AG10803 (cell line): Measurements from ENCODE around the gene RAPGEF1.

Experiments
- DNase-seq: peaks from one replicate; pipeline ENCODE4 v3.0.0; 2010; ENCODE audit warnings: low read depth
- H3K4me3 ChIP-seq: 2 replicates; pipeline ENCODE4 v1.5.1; 2011; ENCODE audit warnings: mild to moderate bottlenecking, low read length, control low read depth
- CTCF ChIP-seq: conservative IDR thresholded peaks from 2 replicates; pipeline ENCODE4 v1.5.1; 2011; ENCODE audit warnings: mild to moderate bottlenecking, low read length, control low read depth, inconsistent platforms

The RAPGEF1 gene

GRCh38 chr9:131622523-131622922, 117.4 kb downstream of the RAPGEF1 start:
- no peak for TF ChIP-seq CTCF
- no peak overlapping the region for H3K4me3 ChIP-seq
- DNase-seq, result no peak

GRCh38 chr9:131621551-131622358, 118.1 kb downstream of the RAPGEF1 start:
- DNase-seq, result no peak
- TF ChIP-seq CTCF, result no peak
- H3K4me3 ChIP-seq, result no peak overlapping the region

GRCh38 chr9:131620764-131621520, 118.9 kb downstream of the RAPGEF1 start:
- no peak overlapping the region for H3K4me3 ChIP-seq
- no peak for DNase-seq
- TF ChIP-seq CTCF, result no peak

GRCh38 chr9:131619680-131620079, 120.2 kb downstream of the RAPGEF1 start:
- TF ChIP-seq CTCF, result no peak
- no peak for DNase-seq
- H3K4me3 ChIP-seq, result no peak overlapping the region

GRCh38 chr9:131618785-131619184, 121.1 kb downstream of the RAPGEF1 start:
- no peak overlapping the region for H3K4me3 ChIP-seq
- DNase-seq, result no peak
- no peak for TF ChIP-seq CTCF

GRCh38 chr9:131618071-131618479, 121.8 kb downstream of the RAPGEF1 start:
- no peak for DNase-seq
- no peak for TF ChIP-seq CTCF

GRCh38 chr9:131617611-131618010, 122.3 kb downstream of the RAPGEF1 start:
- TF ChIP-seq CTCF, result no peak
- DNase-seq, result no peak
- no peak overlapping the region for H3K4me3 ChIP-seq

More at GRCh38 chr9:131618071-131618479, 121.8 kb downstream of the RAPGEF1 start:
- H3K4me3 ChIP-seq, result no peak overlapping the region
